Measurements from ENCODE around the gene ZC3HAV1. TPM values are rescaled to one million over a fixed set of nuclear protein-coding genes. Genes with fewer than 3 reads are reported as not detected.

The ZC3HAV1 gene
- total and polyA plus RNA-seq, 10 of the 15 experiments (the other 5 are each of a cell fraction or from before 2014, with no cell fraction given) = 18.5 to 55.3 (median 44.7) TPM

GRCh38 chr7:139133335-139134139 lies 24.0 kb upstream of the ZC3HAV1 start (continued):
- 0 out of 2 replicates have a peak, but pooled peaks have one; percentile 10 for TF ChIP-seq IRF3 (IDR thresholded peaks at IDR 0.05)
- no peak for TF ChIP-seq ATF2 (IDR thresholded peaks at IDR 0.05; ENCODE audit: low read length)
- TF ChIP-seq SMARCA5 (IDR thresholded peaks at IDR 0.05) = peak; percentile 73; the same call in 1 of the 2 replicates

- 32% methylated on average over 6 of the region's 6 CpGs for WGBS (ENCODE audit: insufficient coverage, insufficient replicate concordance, low lambda C conversion rate, missing lambda C conversion rate)
- peak overlapping the region; percentile 77; the same call in 1 of the 2 replicates for H3K4me3 ChIP-seq
- intact Hi-C loops (cut with micrococcal nuclease; ENCODE audit: unreplicated experiment) = loop anchor here (2.0 to 5.0 kb wide), 2 partner anchors 24 to 99 kb away; partner anchors contain the start of genes UBN2 and ZC3HAV1
- BruUV-seq (replicated peaks) = no TSS peak
- H4K20me1 ChIP-seq (ENCODE audit: control insufficient read depth, insufficient read depth) = no peaks in the 10 kb centered on the region
- no peaks in the 10 kb centered on the region for H3K36me3 ChIP-seq (ENCODE audit: control insufficient read depth in 2 of 2, insufficient read depth in 2 of 2, low read length in 1 of 2)
- ChIA-PET RAD21 (ENCODE audit: unreplicated experiment) (interaction anchor here (1.2 to 1.5 kb wide), 3 partner anchors 10 to 246 kb away, joined by 3 to 6 read pairs (median 4); no protein-coding TSS in a partner anchor), SMC1A (ENCODE audit: uncharacterized antibody, unreplicated experiment) (interaction anchor here (1.2 to 4.5 kb wide), 5 partner anchors 8 to 247 kb away, joined by 3 to 20 read pairs (median 4); no protein-coding TSS in a partner anchor), POLR2A (interaction anchor here (1.1 to 1.3 kb wide), 4 partner anchors 11 to 38 kb away, joined by 3 to 7 read pairs (median 3); no protein-coding TSS in a partner anchor), CTCF (interaction anchor here (1.1 to 3.8 kb wide), 4 partner anchors 13 to 246 kb away, joined by 3 to 13 read pairs (median 6); no protein-coding TSS in a partner anchor)
- no peak overlapping the region for H3K9ac ChIP-seq (ENCODE audit: control insufficient read depth, insufficient read depth, low read length)
- no peaks in the 10 kb centered on the region for H3K27me3 ChIP-seq (replicated peaks in 1 of 2; ENCODE audit: control insufficient read depth in 2 of 2, insufficient read depth in 2 of 2, low read length in 1 of 2)
- H2AFZ ChIP-seq (ENCODE audit: control insufficient read depth, low read depth, low read length) = peak overlapping the region; percentile 93
- peaks cover 13% of the 10 kb centered on the region; the same call in 1 of the 2 replicates for H3K4me1 ChIP-seq (ENCODE audit: control insufficient read depth, insufficient read depth, low read length)
- H3K4me2 ChIP-seq (ENCODE audit: control insufficient read depth, insufficient read depth) = peak overlapping the region; percentile 60
- no peak for ATAC-seq
- no peaks in the 10 kb centered on the region for H3K79me2 ChIP-seq (ENCODE audit: control insufficient read depth, insufficient read depth, low read length)
- in situ Hi-C loops (cut with MboI) = no loop called here
- FAIRE-seq = no peak
- H3K9me3 ChIP-seq (replicated peaks; ENCODE audit: control insufficient read depth, insufficient read depth, low read length) = no peaks in the 10 kb centered on the region
- no peak for DNase-seq (ENCODE audit: low read depth, low spot score)
- H3K27ac ChIP-seq (ENCODE audit: control insufficient read depth, insufficient read depth) = no peak overlapping the region
- no peak for TF ChIP-seq TCF7 (IDR thresholded peaks at IDR 0.05; ENCODE audit: borderline replicate concordance)
- TF ChIP-seq MTA3 (IDR thresholded peaks at IDR 0.05; ENCODE audit: borderline replicate concordance, low read length) = no peak
- TF ChIP-seq BCLAF1 (IDR thresholded peaks at IDR 0.05) = no peak
- TF ChIP-seq SREBF2 (IDR thresholded peaks at IDR 0.05; ENCODE audit: low read length) = no peak
- TF ChIP-seq ZNF687 (IDR thresholded peaks at IDR 0.05) = no peak
Measured at GRCh38 chr7:139132887-139133286, 23.4 kb upstream of the ZC3HAV1 start.

Measured in GM12878 (cell line).